ENCODE data around the gene KLHL20.
"Not testable (repeated sequence)": the region's sequence is repeated elsewhere in the genome, so short reads cannot be mapped to it uniquely, and the experiment has no call there.

KLHL20 gene, protein sequence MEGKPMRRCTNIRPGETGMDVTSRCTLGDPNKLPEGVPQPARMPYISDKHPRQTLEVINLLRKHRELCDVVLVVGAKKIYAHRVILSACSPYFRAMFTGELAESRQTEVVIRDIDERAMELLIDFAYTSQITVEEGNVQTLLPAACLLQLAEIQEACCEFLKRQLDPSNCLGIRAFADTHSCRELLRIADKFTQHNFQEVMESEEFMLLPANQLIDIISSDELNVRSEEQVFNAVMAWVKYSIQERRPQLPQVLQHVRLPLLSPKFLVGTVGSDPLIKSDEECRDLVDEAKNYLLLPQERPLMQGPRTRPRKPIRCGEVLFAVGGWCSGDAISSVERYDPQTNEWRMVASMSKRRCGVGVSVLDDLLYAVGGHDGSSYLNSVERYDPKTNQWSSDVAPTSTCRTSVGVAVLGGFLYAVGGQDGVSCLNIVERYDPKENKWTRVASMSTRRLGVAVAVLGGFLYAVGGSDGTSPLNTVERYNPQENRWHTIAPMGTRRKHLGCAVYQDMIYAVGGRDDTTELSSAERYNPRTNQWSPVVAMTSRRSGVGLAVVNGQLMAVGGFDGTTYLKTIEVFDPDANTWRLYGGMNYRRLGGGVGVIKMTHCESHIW

DNA sequence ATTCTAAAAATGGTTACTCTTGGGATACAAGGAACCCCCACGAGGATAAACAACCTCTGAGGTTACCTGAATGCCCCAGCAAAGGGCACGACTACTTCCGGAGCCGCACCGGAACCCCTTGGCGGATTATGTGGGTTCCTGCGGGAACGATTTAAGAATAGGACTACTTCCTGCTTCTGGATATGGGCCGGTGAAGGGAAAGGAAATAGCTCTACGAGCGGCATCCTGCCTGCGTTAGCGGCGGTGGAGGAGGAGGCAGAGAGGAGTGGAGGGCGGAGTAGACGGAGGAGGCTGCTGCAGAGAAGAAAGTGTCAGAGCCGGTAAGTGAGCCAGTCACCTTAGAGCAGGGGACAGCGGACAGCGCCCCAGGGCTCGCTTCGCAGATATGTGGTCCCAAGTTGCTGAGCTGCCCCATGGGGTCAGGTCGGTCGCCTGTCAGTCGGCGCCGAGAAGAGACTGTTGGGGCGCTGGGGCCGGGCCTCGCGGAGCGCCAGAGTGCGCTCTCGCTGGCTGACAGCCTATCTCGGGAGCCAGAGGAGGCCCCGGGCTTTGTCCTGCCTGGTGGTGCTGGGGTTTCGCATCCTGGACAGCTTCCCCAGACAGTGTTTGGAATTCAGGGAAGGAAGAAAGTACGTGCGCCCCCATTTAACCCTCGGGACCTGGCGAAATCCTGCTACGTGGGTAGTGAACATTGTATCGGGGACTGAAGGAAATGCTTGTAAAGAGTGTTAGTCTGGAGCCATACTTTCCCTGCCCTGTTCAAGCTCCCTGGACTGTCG lies at the start of gene KLHL20:
Gene KLHL20, plus strand, starts transcription at position 223 of the 779 bp plus-strand sequence. CDS start 1,063 bp downstream, outside the sequence.
- peak; percentile 78 to 90 (median 84) for DNase-seq

DNA sequence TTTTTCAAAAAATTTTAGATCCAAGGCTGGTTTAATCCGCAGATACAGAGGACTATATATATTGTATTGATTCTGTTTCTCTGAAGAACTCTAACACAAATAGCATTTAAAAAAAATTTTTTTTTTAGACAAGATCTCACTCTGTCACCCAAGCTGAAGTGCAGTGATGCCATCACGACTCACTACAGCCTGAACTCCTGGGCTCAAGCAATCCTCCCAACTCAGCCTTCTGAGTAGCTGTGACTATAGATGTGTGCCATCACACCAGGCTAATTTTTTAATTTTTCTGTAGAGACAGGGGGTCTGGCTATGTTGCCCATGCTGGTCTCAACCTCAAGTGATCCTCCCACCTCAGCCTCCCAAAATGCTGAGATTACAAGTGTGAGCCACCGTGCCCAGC lies 48.1 kb upstream of the KLHL20 start:
- no peak for DNase-seq

DNA sequence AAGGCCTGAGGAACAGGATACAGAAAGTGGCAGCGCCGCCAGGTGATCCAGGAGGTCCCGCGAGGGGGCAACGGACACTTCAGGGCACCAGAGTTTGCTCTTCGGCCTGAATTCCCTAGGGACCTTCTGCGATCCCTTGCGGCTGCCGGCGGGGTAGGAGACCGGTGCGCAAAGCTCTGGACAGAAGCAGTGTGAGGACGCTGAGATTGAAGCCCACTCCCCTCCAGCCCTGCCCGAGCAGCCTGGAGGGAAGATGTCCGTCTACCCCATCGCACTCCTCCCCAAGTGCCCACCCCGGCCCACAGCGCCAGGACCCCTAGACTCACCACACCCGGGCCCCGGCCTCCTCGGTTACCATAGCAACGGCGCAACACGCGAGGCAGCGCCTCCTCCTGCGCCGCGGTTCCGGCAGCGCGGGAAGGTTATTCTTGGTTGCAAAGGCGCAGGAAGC lies 45.3 kb upstream of the KLHL20 start, which contains the start of gene ANKRD45:
Gene ANKRD45, minus strand, starts transcription at position 361 of the 451 bp plus-strand sequence. CDS start 10,433 bp downstream, outside the sequence.
- DNase-seq, result peak in 1 of 6 experiments; percentile 6

DNA sequence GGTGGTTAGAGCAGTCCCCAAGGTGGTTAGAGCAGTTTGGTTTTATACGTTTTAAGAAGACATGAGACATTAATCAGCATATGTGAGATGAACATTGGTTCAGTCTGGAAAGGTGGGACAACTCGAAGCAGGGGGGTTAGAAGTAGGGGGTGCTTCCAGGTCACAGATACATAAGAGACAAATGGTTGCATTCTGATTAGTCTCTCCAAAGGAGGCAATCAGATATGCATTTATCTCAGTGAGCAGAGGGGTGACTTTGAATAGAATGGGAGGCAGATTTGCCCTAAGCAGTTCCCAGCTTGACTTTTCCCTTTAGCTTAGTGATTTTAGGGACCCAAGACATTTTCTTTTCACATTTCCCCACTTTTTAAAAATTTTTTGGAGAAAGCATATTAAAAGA lies 40.3 kb upstream of the KLHL20 start:
- not testable (repeated sequence) for DNase-seq

DNA sequence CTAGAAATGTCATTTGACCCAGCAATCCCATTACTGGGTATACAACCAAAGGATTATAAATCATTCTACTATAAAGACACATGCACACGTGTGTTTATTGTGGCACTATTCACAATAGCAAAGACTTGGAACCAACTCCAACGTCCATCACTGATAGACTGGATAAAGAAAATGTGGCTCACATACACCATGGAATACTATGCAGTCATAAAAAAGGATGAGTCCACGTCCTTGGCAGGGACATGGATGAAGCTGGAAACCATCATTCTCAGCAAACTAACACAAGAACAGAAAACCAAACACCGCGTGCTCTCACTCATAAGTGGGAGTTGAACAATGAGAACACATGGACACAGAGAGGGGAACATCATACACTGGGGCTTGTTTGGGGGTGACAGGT lies 34.6 kb upstream of the KLHL20 start:
- not testable (repeated sequence) for DNase-seq

DNA sequence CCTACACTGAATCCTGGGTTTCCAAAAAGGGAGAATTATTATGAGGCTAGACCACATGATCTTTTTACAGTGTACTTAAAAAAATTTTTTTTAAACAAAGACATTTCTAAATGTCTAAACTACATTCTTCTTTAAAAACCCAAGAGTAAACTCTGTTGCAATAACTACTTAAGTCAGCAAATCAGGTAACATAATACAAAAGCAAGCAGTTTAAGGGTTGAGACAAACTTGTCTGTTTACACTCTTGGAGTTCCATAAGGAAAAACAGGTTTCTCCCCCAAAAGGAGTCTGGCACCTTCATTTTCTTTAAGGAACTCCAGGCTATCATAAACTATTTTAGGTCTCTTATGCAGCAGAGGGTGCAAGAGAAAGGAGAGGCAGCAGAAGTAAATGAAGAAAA lies 32.6 kb upstream of the KLHL20 start:
- no peak for DNase-seq

DNA sequence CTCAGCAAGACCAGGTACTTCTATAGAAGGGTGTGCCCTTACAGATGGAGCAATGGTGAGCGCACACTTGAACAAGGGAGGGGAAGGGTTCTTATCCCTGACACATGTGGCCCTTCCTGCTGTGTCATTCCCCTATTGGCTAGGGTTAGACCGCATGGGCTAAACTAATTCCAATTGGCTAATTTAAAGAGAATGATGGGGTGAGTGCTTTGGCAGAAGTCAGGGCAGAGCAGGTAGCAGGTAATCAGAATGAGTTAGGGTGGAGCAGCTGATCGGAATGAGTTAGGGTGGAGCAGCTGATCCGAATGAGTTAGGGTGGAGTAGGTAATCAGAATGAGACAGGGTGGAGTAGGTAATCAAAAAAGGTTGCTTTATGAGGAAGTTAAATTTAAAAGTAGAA lies 30.9 kb upstream of the KLHL20 start:
- not testable (repeated sequence) for DNase-seq

DNA sequence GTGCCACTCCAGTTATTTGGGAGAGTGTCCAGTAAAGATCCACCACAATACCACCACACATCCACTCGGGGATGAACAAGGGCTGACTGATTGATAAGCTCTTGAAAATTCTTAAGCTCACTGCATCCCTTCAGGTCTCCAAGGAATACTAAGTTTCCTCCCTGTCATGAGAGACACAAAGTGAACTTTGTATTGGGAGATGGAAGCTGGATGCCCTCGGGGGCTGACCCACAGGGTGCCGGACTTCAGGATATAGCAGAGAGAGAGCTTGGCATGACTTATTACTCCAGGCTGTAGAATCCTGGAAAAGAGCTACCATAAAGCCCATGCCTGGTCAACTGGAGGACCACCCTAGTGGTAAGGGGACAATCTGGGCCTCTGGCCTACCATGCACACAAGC lies 29.7 kb upstream of the KLHL20 start:
- not testable (repeated sequence) for DNase-seq

DNA sequence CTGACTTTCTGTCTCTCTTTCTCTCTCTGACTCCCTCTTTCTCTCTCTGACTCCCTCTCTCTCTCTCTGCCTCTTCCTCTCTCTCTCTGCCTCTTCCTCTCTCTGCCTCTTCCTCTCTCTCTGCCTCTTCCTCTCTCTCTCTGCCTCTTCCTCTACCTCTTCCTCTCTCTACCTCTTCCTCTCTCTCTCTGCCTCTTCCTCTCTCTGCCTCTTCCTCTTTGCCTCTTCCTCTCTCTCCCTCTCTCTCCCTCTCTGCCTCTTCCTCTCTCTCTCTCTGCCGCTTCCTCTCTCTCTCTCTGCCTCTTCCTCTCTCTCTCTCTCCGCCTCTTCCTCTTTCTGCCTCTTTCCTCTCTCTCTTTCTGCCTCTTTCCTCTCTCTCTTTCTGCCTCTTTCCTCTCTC lies 26.5 kb upstream of the KLHL20 start:
- no peak for DNase-seq

DNA sequence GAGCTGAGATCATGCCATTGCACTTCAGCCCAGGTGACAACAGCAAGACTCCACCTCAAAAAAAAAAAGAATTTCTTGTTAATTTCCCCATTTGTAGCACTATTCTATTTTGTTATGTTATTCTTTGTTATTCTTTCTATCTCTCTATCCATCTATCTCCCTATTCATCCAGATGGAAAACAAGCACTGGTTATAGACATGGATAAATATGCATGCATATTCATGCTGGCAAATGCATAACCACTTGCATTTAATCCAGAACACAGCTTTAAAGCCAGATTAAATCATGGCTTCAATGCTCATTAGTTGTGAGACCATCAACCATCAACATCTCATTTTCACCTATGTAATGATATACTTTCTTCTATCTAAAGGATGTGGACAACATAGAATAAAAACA lies 21.5 kb upstream of the KLHL20 start:
- DNase-seq, result no peak

DNA sequence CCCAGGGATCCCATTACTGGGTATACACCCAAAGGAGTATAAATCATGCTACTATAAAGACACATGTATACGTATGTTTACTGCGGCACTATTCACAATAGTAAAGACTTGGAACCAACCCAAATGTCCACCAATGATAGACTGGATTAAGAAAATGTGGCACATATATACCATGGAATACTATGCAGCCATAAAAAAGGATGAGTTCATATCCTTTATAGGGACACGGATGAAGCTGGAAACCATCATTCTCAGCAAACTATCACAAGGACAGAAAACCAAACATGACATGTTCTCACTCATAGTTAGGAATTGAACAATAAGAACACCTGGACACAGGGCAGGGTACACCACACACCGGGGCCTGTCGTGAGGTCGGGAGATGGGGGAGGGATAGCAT lies 13.5 kb upstream of the KLHL20 start:
- not testable (repeated sequence) for DNase-seq

DNA sequence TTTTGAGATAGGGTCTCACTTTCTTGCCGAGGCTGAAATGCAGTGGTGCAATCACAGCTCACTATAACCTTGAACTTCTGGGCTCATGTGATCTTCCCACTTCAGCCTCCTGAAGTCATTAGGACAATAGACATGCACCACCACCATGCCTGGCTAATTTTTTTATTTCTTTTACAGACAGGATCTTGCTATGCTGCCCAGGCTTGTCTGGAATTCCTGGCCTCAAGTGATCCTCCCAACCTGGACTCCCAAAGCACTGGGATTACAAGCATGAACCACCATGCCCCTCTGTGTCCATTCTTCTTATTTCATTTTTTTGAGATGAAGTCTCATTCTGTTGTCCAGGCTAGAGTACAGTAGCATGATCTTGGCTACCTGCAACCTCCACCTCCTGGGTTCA lies 12.0 kb upstream of the KLHL20 start:
- DNase-seq, result no peak

DNA sequence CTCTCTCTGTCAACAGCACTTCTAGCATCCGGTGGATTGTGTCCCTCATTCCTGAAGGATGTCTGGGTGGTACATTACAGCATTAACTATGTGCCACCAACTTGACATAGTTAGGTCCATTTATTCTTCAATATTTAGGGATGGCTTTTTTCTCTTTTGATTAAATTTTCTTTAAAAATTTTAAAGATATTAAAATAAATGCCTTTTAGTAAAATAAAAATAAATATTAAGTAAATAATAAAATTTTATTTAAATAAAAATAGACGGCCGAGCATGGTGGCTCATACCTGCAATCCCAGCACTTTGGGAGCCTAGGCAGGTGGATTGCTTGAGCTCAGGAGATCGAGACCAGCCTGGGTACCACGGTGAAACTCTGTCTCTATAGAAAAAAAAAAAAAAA lies 9.7 kb upstream of the KLHL20 start:
- no peak for DNase-seq

DNA sequence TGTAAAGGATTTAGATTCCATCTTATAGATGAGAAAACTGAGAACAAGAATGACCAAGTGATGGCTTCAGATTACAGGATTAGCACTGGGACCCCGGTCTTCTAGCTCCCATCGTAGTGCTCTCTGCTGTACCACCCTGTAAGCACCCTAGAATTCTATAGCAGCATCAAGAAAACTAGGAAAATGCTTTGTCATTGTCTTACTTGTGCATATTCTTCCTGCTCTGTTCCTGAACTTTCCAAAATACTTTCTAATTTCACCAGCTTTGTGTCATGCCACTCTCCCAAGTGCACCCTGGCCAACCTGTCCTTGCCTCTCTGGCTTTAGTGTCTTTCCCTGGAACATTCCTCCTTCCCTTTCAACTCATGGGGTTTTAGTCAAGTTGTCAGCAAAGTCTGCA lies 6.0 kb upstream of the KLHL20 start:
- DNase-seq, result no peak

DNA sequence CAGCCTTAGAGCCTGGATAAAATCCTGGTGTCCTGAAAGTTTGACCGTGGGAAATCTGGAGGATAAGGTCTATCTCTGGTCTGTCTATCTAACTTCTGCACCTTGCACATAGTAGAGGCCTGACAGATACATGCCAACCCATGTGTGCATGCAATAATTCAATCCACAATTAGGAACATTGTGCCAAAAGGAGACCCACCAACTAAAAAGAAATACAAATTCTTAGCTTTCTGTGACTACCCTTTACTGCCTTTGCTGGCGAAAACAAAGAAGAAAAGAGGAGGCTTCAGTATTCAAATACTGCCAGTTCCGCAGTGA lies 381 bp upstream of the KLHL20 start:
- no peak for DNase-seq

DNA sequence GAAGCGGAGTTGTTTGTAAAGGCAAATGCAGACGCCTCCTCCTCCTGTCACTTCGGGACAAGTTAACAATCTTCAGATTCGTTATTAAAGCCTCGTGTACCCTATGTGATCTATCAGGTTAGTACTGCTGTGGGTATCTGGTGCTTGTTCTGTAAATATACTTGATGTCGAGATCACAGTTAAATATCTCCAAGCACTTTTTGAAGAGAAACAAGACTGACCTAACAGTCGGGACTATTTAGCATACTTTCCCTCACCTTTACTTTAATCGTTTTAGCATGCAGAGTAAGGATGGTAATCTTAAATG lies 710 bp downstream of the KLHL20 start:
- no peak for DNase-seq

DNA sequence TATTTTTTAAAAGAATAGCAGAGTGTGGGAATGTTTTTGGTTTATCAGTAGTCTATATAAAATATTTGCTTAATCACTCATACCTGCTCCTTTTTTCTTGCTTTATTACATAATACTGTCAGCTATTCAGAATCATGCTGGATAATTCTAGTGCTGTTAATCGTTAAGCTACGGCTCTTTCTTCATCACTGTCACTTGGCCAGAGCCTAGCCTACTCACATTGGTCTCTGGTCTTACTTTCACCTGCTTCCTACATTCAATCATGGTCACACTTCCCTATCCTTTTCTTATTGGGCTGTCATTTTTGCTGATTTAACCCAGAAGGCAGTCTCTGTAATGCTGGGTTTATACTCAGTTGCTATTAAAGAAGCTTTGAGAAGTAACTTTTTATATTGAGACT lies 2.5 kb downstream of the KLHL20 start:
- no peak for DNase-seq

DNA sequence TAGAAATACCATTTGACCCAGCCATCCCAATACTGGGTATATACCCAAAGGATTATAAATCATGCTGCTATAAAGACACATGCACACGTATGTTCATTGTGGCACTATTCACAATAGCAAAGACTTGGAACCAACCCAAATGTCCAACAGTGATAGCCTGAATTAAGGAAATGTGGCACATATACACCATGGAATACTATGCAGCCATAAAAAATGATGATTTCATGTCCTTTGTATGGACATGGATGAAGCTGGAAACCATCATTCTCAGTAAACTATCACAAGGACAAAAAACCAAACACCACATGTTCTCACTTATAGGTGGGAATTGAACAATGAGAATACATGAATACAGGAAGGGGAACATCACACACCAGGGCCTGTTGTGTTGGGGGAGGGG lies 16.6 kb downstream of the KLHL20 start:
- DNase-seq, result not testable (repeated sequence)

DNA sequence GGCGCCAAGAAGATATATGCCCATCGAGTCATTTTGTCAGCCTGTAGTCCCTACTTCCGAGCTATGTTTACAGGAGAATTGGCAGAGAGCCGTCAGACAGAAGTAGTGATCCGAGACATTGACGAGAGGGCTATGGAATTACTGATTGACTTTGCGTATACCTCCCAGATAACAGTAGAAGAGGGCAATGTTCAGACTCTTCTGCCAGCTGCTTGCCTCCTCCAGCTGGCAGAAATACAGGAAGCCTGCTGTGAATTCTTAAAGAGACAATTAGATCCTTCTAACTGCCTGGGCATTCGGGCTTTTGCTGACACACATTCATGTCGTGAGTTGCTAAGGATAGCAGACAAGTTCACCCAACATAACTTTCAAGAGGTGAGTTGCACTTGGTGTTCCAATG lies 19.1 kb downstream of the KLHL20 start:
- no peak for DNase-seq

DNA sequence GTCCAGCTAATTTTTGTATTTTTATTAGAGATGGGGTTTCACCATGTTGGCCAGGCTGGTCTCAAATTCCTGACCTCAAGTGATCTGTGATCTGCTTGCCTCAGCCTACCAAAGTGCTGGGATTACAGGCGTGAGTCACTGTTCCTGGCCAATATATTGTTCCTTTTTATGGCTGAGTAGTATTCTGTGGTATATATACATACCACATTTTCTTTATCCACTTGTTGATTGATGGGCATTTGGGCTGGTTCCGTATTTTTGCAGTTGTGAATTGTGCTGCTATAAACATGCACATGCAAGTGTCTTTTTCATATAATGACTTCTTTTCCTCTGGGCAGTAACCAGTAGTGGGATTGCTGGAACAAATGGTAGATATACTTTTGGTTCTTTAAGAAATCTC lies 21.3 kb downstream of the KLHL20 start:
- not testable (repeated sequence) for DNase-seq

DNA sequence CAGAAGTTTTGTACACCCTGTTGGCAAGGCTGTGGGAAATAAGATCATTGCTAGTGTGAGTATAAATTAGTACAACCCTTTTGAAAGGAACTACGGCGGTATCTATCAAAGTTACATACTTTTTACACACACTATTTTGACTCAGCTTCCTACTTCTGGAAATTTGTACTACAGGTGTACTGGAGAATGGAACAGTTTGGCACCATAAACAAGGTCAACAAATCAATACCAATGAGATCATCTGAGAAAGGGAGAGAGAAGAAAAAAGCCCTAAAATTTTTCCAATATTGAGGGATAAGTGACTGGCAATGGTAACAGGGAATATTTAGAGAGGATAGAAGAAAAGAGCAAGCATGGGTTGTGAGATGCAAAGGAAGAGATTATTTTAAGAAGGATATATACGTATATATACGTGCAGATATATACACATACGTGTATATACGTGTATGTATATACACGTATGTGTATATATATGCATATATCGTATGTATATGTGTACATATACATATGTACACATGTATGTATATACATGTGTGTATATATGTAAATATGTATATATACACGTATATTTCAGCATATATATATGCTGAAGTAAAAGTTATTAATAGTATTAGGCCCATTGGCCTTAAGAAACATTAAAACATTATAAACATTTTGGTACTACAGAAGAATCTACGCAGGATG lies 27.6 kb downstream of the KLHL20 start:
- DNase-seq, result no peak

DNA sequence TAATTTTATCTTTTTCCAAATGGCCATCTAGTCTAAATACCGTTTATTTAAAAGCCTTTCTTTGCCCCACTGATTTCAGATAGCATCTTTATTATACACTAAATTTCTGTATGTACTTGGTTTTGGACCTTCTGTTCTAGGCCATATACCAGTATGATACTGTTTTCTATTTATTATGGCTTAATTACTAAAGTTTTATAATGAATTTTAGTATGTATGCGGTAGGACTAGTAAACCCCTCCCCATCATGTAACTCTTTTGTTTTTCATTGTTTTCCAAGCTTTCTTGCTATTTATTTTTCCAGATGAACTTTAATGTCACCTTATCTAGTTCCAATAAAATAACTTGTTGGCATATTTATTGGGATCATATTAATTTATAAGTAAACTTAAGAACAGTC lies 29.9 kb downstream of the KLHL20 start:
- DNase-seq, result no peak

DNA sequence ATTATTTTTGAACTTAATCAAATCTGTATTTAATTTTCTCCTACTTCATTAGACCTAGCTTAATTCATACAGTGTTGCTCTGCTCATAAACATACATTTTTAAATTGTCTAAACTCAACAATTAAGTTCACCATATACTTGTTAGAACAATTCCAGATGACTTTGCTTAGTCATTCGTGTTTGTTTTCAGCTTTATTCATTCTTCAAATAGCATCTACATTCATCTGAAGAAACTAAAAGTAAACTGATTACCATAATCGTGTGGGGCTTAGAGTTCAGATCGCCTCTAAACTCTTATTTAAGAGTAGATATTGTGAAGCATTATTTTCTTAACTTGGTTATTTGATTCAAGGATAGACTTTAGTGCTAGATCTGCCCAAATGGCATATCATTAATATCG lies 34.4 kb downstream of the KLHL20 start:
- DNase-seq, result no peak

All from stimulated activated naive CD4-positive, alpha-beta T cell (primary cell).